ENCODE results near the gene RNF224. TPM values are rescaled to one million over a fixed set of nuclear protein-coding genes. Genes with fewer than 3 reads are reported as not detected.

Gene RNF224
- total and polyA plus RNA-seq, 2 of the 13 experiments (the other 11 are each of a cell fraction or from before 2014, with no cell fraction given), result 0.09 TPM; not detected in 1

DNA sequence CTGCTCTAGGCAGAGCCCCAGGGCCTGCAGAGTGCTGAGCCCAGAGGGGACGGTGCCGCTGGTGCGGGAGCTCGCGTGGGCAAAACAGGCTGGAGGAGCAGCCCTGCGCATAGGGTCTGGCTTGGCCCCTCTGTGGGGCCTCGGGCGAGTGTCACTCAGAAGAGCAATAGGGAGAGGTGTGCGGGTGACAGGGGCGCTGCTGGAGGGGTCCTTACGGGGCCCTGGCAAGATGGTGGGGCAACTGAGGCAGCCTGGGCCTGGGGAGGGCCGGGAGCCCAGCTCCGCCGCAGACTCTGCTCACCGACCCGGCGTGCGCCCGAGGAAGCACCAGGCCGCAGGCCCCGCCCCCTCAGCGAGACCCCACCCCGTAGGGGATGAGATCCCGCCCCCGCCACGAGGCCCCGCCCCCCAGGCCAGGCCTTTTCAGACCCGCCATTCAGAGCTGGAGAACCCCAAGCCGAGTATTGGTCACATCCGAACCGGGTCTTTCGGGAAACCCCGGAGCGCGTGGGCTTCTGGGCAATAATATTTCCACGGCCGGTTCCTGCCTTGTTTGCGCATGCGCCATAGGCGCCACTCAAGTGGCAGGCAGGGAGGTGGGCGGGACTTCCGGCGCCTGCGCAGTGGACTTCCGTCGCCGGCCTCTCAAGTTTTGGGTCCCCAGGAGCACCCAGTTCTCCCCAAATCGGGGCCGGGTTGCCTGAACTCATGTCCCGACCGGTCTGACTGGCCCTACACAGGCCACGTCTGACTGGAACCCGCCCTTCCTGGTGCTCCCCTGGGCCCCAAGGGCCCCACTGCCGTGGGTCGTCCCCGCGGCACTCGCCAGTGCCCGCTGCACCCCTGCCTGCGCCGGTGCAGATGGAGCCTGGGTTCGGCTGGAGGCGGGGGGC lies 4.0 kb upstream of the RNF224 start (continued):
- TF ChIP-seq PHF21A (CRISPR knock-in tag; IDR thresholded peaks at IDR 0.05) (peak; percentile 45; the same call in 1 of the 2 replicates), REL (CRISPR knock-in tag; conservative IDR thresholded peaks at IDR 0.05) (no peak), ZNF235 (CRISPR knock-in tag; IDR thresholded peaks at IDR 0.05; ENCODE audit: borderline replicate concordance) (no peak), ZNF354B (CRISPR knock-in tag; IDR thresholded peaks at IDR 0.05) (no peak), KLF15 (CRISPR knock-in tag; IDR thresholded peaks at IDR 0.05; ENCODE audit: borderline replicate concordance) (no peak), ZFP62 (CRISPR knock-in tag; IDR thresholded peaks at IDR 0.05) (no peak), RBM39 (IDR thresholded peaks at IDR 0.05; ENCODE audit: low read depth, low read length, poor library complexity, severe bottlenecking) (no peak), RCOR2 (CRISPR knock-in tag; IDR thresholded peaks at IDR 0.05) (no peak), ZNF7 (CRISPR knock-in tag; IDR thresholded peaks at IDR 0.05) (no peak), TMF1 (CRISPR knock-in tag; IDR thresholded peaks at IDR 0.05; ENCODE audit: low read depth) (no peak), RNF2 (conservative IDR thresholded peaks at IDR 0.05; ENCODE audit: low read depth) (no peak), ZSCAN30 (CRISPR knock-in tag; IDR thresholded peaks at IDR 0.05) (no peak), ZNF83 (CRISPR knock-in tag; IDR thresholded peaks at IDR 0.05; ENCODE audit: borderline replicate concordance) (no peak), ZNF326 (CRISPR knock-in tag; IDR thresholded peaks at IDR 0.05; ENCODE audit: borderline replicate concordance) (no peak; the same call in 1 of the 2 replicates), SUZ12 (IDR thresholded peaks at IDR 0.05; ENCODE audit: low read depth, low read length) (no peak), ZNF367 (CRISPR knock-in tag; IDR thresholded peaks at IDR 0.05; ENCODE audit: borderline replicate concordance) (no peak), NFYC (CRISPR knock-in tag; IDR thresholded peaks at IDR 0.05) (peak; percentile 68; the same call in 1 of the 2 replicates), ARNTL (CRISPR knock-in tag; IDR thresholded peaks at IDR 0.05) (no peak), ZNF678 (CRISPR knock-in tag; IDR thresholded peaks at IDR 0.05) (0 out of 2 replicates have a peak, but pooled peaks have one; percentile 49), ZFP36L2 (CRISPR knock-in tag; IDR thresholded peaks at IDR 0.05) (no peak)
- TF ChIP-seq, protein P1, sequence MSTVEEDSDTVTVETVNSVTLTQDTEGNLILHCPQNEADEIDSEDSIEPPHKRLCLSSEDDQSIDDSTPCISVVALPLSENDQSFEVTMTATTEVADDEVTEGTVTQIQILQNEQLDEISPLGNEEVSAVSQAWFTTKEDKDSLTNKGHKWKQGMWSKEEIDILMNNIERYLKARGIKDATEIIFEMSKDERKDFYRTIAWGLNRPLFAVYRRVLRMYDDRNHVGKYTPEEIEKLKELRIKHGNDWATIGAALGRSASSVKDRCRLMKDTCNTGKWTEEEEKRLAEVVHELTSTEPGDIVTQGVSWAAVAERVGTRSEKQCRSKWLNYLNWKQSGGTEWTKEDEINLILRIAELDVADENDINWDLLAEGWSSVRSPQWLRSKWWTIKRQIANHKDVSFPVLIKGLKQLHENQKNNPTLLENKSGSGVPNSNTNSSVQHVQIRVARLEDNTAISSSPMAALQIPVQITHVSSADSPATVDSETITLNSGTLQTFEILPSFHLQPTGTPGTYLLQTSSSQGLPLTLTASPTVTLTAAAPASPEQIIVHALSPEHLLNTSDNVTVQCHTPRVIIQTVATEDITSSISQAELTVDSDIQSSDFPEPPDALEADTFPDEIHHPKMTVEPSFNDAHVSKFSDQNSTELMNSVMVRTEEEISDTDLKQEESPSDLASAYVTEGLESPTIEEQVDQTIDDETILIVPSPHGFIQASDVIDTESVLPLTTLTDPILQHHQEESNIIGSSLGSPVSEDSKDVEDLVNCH (CRISPR knock-in tag; IDR thresholded peaks at IDR 0.05), result no peak
- TF ChIP-seq, protein P2, sequence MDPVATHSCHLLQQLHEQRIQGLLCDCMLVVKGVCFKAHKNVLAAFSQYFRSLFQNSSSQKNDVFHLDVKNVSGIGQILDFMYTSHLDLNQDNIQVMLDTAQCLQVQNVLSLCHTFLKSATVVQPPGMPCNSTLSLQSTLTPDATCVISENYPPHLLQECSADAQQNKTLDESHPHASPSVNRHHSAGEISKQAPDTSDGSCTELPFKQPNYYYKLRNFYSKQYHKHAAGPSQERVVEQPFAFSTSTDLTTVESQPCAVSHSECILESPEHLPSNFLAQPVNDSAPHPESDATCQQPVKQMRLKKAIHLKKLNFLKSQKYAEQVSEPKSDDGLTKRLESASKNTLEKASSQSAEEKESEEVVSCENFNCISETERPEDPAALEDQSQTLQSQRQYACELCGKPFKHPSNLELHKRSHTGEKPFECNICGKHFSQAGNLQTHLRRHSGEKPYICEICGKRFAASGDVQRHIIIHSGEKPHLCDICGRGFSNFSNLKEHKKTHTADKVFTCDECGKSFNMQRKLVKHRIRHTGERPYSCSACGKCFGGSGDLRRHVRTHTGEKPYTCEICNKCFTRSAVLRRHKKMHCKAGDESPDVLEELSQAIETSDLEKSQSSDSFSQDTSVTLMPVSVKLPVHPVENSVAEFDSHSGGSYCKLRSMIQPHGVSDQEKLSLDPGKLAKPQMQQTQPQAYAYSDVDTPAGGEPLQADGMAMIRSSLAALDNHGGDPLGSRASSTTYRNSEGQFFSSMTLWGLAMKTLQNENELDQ (CRISPR knock-in tag; IDR thresholded peaks at IDR 0.05; ENCODE audit: borderline replicate concordance), result no peak
- TF ChIP-seq, protein P3, sequence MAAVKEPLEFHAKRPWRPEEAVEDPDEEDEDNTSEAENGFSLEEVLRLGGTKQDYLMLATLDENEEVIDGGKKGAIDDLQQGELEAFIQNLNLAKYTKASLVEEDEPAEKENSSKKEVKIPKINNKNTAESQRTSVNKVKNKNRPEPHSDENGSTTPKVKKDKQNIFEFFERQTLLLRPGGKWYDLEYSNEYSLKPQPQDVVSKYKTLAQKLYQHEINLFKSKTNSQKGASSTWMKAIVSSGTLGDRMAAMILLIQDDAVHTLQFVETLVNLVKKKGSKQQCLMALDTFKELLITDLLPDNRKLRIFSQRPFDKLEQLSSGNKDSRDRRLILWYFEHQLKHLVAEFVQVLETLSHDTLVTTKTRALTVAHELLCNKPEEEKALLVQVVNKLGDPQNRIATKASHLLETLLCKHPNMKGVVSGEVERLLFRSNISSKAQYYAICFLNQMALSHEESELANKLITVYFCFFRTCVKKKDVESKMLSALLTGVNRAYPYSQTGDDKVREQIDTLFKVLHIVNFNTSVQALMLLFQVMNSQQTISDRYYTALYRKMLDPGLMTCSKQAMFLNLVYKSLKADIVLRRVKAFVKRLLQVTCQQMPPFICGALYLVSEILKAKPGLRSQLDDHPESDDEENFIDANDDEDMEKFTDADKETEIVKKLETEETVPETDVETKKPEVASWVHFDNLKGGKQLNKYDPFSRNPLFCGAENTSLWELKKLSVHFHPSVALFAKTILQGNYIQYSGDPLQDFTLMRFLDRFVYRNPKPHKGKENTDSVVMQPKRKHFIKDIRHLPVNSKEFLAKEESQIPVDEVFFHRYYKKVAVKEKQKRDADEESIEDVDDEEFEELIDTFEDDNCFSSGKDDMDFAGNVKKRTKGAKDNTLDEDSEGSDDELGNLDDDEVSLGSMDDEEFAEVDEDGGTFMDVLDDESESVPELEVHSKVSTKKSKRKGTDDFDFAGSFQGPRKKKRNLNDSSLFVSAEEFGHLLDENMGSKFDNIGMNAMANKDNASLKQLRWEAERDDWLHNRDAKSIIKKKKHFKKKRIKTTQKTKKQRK (IDR thresholded peaks at IDR 0.05; ENCODE audit: low read length), result no peak
